DOHH2 (cell line): ENCODE data around the gene CAPN10.

Source experiments
- H3F3A ChIP-seq: fragments of 200-600 bp; sonication (generic), shearing (Covaris generic); 2 replicates; pipeline ENCODE4 v1.6.0; 2016; ENCODE audit warnings: antibody characterized with exemption, mild to moderate bottlenecking; ENCODE audit not compliant: control insufficient read depth, insufficient read depth
- H3K27ac ChIP-seq: fragments of 200-600 bp; sonication (generic); 2 replicates; pipeline ENCODE4 v1.5.1; 2014; ENCODE audit warnings: low read depth, mild to moderate bottlenecking, low read length, moderate library complexity
- H3K27me3 ChIP-seq: fragments of 200-600 bp; sonication (generic); 2 replicates; pipeline ENCODE4 v1.6.1; 2014; ENCODE audit warnings: mild to moderate bottlenecking, low read length, mixed read lengths; ENCODE audit not compliant: control insufficient read depth
- H3K36me3 ChIP-seq: fragments of 200-600 bp; sonication (generic); 2 replicates; pipeline ENCODE4 v1.6.1; 2014; ENCODE audit warnings: mild to moderate bottlenecking, low read length, moderate library complexity, mixed read lengths; ENCODE audit not compliant: control insufficient read depth
- H3K4me1 ChIP-seq: fragments of 200-600 bp; sonication (generic); 2 replicates; pipeline ENCODE4 v1.6.1; 2014; ENCODE audit warnings: mild to moderate bottlenecking, low read length, mixed read lengths; ENCODE audit not compliant: control insufficient read depth
- H3K4me2 ChIP-seq: fragments of 200-600 bp; sonication (generic); 2 replicates; pipeline ENCODE4 v1.6.0; 2014; ENCODE audit warnings: mild to moderate bottlenecking, low read length, moderate library complexity
- H3K4me3 ChIP-seq: fragments of 200-600 bp; sonication (generic); 2 replicates; pipeline ENCODE4 v1.5.1; 2014; ENCODE audit warnings: mild to moderate bottlenecking, low read length, mixed read lengths
- H3K79me2 ChIP-seq: fragments of 200-600 bp; sonication (generic); 2 replicates; pipeline ENCODE4 v1.6.1; 2014; ENCODE audit warnings: mild to moderate bottlenecking, low read length, mixed read lengths; ENCODE audit not compliant: control insufficient read depth
- H3K9me2 ChIP-seq: fragments of 200-600 bp; sonication (generic); replicated peaks from 2 replicates; pipeline ENCODE4 v1.6.1; 2014; ENCODE audit warnings: mild to moderate bottlenecking, low read length, mixed read lengths; ENCODE audit not compliant: control insufficient read depth
- H3K9me3 ChIP-seq: fragments of 200-600 bp; sonication (generic); 2 replicates; pipeline ENCODE4 v1.6.1; 2014; ENCODE audit warnings: antibody characterized with exemption, low read length, mixed read lengths; ENCODE audit not compliant: control insufficient read depth, insufficient read depth
- H4K20me1 ChIP-seq: fragments of 200-600 bp; sonication (generic); 2 replicates; pipeline ENCODE4 v1.6.0; 2014; ENCODE audit warnings: low read depth, mild to moderate bottlenecking, antibody characterized with exemption, low read length, moderate library complexity; ENCODE audit not compliant: control insufficient read depth, insufficient read depth
- EZH2phosphoT487 ChIP-seq: fragments of 200-600 bp; sonication (generic); IDR thresholded peaks from 2 replicates; pipeline ENCODE4 v1.6.1; 2017; ENCODE audit warnings: borderline replicate concordance, mild to moderate bottlenecking, antibody characterized with exemption, low read length, moderate library complexity, mixed read lengths
- TF ChIP-seq, protein P1 (sequence below): fragments of 200-600 bp; sonication (generic); IDR thresholded peaks from one replicate; pipeline ENCODE4 v1.5.1; 2014; ENCODE audit warnings: antibody characterized with exemption, mild to moderate bottlenecking, low read depth, low read length; ENCODE audit not compliant: poor library complexity, severe bottlenecking

CAPN10 gene

DNA sequence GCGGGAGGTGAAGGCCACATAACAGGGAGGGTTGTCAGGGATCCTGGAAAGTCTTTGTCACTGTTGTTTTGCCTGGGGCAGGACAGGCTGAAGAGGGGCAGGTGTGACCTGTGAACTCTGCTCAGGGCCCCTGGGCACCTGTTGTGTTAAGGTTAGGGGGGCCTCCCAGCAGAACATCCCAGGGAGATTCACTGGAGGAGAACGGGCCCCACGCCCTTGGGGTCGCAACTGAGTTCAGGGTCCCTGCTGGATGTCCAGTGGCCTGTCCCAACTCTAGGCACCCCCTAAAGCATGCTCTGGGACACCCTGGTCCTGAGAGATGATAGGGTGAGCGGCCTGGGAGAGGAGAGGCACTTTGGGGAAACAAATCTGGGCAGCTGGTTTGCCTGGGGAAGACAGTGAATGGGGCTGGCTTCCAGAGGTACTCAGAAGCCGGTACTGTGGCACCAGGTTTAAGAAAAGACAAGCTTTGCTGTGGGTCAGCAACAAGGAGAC is 61.7 kb downstream of the CAPN10 start:
- Histone ChIP-seq H3K4me3 (no peak overlapping the region), H3K27ac (no peak overlapping the region), H3K9me3 (no peaks in the 10 kb centered on the region), H3K4me1 (no peaks in the 10 kb centered on the region), H3K9me2 (no peaks in the 10 kb centered on the region), H3K27me3 (peaks cover 9% of the 10 kb centered on the region; the same call in 1 of the 2 replicates), H4K20me1 (no peaks in the 10 kb centered on the region), H3K36me3 (no peaks in the 10 kb centered on the region), H3F3A (no peaks in the 10 kb centered on the region), H3K79me2 (no peaks in the 10 kb centered on the region), H3K4me2 (no peak overlapping the region)
- TF ChIP-seq, protein P1, sequence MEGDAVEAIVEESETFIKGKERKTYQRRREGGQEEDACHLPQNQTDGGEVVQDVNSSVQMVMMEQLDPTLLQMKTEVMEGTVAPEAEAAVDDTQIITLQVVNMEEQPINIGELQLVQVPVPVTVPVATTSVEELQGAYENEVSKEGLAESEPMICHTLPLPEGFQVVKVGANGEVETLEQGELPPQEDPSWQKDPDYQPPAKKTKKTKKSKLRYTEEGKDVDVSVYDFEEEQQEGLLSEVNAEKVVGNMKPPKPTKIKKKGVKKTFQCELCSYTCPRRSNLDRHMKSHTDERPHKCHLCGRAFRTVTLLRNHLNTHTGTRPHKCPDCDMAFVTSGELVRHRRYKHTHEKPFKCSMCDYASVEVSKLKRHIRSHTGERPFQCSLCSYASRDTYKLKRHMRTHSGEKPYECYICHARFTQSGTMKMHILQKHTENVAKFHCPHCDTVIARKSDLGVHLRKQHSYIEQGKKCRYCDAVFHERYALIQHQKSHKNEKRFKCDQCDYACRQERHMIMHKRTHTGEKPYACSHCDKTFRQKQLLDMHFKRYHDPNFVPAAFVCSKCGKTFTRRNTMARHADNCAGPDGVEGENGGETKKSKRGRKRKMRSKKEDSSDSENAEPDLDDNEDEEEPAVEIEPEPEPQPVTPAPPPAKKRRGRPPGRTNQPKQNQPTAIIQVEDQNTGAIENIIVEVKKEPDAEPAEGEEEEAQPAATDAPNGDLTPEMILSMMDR: no peak
- TF ChIP-seq EZH2phosphoT487: no peak
